ENCODE measurements around the gene THAP4.
A peak's percentile ranks its signal among the peaks of the same experiment; 100 is the strongest.

Gene THAP4

GRCh38 chr2:241550616-241551580 is 86.1 kb downstream of the THAP4 start:
- no peak for DNase-seq (ENCODE audit: low read depth, low spot score)

DNA sequence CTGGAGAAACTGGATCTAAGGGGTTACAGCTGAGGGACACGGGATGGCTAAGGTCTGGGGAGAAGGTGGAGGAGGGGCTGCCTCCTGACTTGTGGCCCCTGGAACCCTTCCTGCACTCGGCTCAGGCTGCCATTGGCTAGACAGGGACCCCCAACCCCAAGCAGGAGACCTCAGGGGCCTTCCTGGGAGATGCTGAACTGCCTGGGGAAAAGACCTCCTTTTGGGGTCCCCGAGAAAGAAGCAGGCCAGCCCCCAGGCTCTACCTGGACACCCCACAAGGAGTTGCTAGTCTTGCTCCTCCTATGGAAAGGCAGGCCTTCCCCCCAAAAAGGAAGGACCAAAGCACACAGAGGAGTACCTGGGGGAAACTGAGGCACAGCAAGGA is 88.5 kb downstream of the THAP4 start:
- DNase-seq (ENCODE audit: low read depth, low spot score), result no peak

- no peak for DNase-seq (ENCODE audit: low read depth, low spot score)
Observed at GRCh38 chr2:241547781-241548450, 89.0 kb downstream of the THAP4 start.

DNA sequence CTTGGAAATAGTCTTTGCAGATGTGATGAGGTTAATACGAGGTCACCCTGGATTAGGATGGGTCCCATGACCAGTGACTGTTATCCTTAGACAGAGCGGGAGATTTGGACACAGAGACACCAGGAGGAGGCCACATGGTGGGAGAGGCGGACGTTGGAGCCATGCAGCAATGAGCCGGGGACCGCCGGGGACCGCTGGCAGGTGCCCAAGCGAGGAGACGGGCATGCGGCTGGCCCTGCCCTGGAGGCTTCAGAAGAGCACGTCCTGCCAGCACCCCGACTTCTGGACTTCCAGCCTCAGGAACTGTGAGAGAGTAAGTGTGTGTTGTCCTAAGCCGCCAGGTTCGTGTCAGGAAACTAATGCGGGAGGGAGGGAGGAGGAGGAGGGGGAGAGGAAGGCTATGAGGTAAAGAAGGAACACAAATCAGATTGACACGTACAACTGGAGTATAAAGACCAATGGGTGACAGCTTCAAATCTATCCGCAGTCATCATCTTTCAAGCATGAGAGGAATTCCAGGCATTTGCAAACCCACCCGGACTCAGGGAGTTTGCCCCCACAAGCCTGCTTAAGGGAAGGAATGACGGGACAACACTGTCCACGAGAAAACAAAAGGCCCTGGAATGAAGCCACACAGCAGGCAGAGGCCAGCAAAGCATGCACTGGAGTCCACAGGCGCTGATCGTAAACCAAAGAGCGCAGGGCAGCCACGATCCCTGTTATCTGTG is 90.0 kb downstream of the THAP4 start:
- DNase-seq (ENCODE audit: low read depth, low spot score), result no peak

DNA sequence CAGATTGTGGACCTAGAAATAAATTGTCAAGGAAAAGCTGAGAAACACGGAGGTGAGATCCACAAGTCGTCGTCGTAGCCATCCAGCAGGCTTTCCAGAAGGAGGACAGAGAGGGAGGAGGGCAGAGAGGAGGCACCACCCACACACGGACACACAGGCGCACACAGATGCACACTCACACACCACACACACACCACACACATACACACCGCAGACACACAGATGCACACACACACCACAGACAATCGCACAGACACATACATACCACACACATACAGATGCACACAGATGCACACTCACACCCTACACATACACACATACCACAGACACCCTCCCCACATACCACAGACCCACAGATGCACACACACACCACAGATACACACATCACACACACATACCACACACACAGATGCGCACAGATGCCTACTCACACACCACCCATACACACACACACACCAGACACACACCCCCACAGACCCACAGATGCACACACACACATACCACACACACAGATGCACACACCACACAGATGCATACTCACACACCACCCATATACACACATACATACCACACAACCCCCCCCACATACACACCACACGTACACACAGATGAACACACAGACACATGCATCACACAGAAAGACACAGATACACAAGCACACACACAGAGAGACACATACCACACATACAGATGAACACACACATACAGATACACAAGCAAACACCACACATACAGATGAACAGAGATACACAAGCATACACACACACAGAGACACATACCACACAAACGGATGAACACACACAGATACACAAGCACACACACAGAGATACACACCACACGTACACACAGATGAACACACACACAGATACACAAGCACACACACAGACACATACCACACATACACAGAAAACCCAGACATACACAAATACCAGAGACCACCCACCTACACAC is 91.2 kb downstream of the THAP4 start:
- DNase-seq (ENCODE audit: low read depth, low spot score), result no peak

GRCh38 chr2:241545106-241545505 is 91.9 kb downstream of the THAP4 start:
- DNase-seq (ENCODE audit: low read depth, low spot score), result no peak

DNA sequence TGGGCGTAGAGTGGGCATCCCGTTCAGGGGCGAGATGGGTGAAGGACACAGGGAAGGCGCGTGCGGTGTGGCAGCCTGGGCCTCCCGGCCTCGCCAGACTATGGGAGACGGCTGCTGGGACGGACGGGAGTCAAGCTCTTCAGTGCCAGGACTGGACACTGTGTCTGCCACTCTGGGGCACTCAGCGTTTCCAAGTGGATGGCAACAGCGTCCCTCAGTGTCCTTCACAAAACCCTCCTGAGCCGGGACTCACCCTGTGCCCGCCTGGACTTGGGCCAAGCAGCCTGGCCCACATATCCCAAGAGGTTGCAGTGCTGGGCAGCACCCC is 94.7 kb downstream of the THAP4 start:
- DNase-seq (ENCODE audit: low read depth, low spot score), result no peak

GRCh38 chr2:241541564-241542277 is 95.2 kb downstream of the THAP4 start:
- DNase-seq (ENCODE audit: low read depth, low spot score), result no peak

DNA sequence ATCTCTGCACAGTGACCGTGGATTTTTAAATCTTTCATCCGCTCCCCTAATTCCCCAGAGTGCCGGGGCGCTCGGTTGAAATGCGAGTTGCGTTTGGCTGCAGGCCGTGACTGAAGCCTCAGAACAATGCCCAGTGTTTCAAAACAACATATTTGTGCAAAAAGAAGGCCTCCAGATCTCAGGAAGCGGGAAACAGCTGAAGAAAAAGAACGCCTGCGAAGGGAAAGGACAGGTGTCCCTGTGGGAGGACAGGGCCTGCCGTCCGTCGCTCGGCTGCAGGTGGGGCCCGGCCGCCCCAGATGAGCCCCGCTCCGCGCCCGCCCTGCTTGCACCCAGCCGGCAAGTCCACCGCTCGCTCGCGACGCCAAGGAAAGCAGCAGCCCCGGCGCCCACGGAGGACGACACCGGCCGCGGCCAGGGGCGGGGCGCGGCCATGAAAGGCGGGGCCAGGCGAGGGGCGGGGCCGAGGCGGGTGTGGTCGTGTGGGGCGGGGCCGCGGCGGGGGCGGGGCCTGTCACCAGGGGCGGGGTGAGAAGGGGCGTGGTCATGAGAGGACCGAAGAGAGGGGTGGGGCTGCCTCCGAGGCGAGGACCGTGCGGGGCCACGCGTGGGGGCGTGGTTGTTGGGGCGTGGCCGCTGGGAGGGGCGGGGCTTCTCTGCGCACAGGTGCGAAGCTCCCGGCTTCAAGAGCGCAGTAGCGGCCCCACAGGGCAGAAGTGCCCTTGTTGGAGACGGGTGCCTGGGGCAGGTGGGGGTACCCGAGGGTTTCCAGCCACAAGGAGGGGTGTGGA is 96.0 kb downstream of the THAP4 start:
- DNase-seq (ENCODE audit: low read depth, low spot score), result peak; percentile 31

- no peak for DNase-seq (ENCODE audit: low read depth, low spot score)
Observed at GRCh38 chr2:241540401-241540770, 96.6 kb downstream of the THAP4 start.

- DNase-seq (ENCODE audit: low read depth, low spot score), result no peak
Observed at GRCh38 chr2:241539616-241540374, 97.2 kb downstream of the THAP4 start.

DNA sequence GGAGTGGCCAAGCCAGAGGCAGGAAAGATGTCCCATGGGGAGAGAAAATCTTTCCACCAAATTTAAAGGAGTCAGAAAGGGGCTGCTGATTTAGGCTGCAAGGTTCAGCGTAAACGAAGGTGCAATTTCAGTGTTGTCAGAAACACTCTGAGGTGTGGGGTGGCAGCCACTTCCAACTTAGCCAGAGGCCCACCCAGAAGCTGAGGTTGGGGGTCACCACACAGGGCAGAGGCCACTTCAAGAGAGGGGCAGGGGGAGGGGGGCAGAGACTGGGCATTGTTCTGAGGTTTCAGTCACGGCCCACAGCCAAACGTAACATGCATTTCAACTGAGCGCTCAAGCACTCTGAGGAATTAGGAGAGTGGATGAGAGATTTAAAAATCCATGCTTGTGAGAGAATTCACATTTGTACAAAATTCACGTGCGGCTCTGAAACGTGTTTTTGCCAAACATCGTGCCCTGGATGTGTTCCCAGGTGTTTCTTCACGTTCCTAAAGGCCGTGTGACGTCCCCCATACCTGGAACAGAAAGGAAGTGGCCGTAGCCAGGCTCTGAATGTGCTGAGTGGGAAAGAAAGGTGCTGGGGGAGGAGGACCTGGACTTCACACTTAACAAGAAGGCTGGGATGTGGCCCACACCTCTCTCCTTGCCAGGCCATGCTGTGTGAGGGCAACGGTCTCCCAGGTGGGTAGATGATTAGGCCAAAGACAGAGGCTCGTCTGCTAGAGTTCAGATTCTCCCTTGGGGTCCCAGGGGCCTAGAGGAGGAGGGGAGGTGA is 97.9 kb downstream of the THAP4 start:
- DNase-seq (ENCODE audit: low read depth, low spot score), result no peak

DNA sequence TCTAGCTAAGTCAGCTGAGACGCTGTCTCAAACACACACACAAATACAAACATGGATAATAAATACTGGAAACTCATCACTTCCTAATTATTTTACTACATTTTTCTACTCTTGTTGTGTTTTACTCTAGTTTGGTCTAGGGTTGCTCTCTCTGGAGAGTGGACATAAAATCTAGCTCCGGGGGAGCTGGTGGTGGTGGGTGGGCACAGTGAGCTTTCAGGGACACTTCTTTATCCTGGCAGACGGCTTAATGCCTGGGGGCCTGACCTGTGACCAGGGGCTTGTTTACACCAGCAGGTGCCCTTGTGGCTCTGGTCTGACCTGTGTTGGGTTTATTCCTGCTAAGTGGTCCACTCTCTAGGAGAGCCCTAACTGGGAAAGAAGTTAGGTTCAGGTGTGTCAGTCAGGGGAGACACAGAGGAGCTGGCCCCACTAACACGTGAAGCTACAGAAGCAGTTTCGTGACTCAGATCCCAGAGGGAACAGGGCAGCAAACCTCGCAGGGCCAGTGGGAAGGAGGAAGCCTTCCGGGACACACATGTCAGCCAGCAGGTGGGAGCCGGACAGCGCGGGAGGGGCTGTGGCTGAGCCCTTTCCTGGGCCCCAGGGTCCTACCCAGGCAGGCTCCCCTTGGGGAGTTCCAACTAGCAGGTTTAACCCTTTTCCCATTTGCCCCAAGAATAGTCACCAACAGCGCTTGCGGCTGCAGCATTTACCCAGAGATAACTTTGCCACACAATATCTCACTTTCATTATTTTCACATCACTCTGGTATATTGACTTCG is 100.9 kb downstream of the THAP4 start:
- DNase-seq (ENCODE audit: low read depth, low spot score), result no peak

GRCh38 chr2:241534701-241535375 is 102.1 kb downstream of the THAP4 start:
- DNase-seq (ENCODE audit: low read depth, low spot score), result no peak
